ENCODE measurements around the gene IL1A. TPM values are rescaled to one million over a fixed set of nuclear protein-coding genes. Genes with fewer than 3 reads are reported as not detected.

The IL1A gene
- total RNA-seq, 1 donor from 2014 or later: 2.4 TPM

GRCh38 chr2:112831513-112831845 lies 47.2 kb upstream of the IL1A start:
- Histone ChIP-seq H3K27me3 (ENCODE audit: control insufficient read depth, insufficient read depth, low read length) (no peaks in the 10 kb centered on the region), H3K4me3 (ENCODE audit: low read depth, low read length) (no peak overlapping the region), H3K36me3 (ENCODE audit: control insufficient read depth, insufficient read depth, low read length) (no peaks in the 10 kb centered on the region)
- no peak for TF ChIP-seq CTCF (IDR thresholded peaks at IDR 0.05; ENCODE audit: insufficient read depth, low read length, poor library complexity, severe bottlenecking)
- DNase-seq (ENCODE audit: low read depth): no peak

GRCh38 chr2:112830682-112831512 lies 46.6 kb upstream of the IL1A start:
- H3K27me3 ChIP-seq (ENCODE audit: control insufficient read depth, insufficient read depth, low read length): no peaks in the 10 kb centered on the region
- no peak for DNase-seq (ENCODE audit: low read depth)
- H3K4me3 ChIP-seq (ENCODE audit: low read depth, low read length): no peak overlapping the region
- TF ChIP-seq CTCF (IDR thresholded peaks at IDR 0.05; ENCODE audit: insufficient read depth, low read length, poor library complexity, severe bottlenecking): no peak
- no peaks in the 10 kb centered on the region for H3K36me3 ChIP-seq (ENCODE audit: control insufficient read depth, insufficient read depth, low read length)

- Histone ChIP-seq H3K36me3 (ENCODE audit: control insufficient read depth, insufficient read depth, low read length) (no peaks in the 10 kb centered on the region), H3K27me3 (ENCODE audit: control insufficient read depth, insufficient read depth, low read length) (no peaks in the 10 kb centered on the region), H3K4me3 (ENCODE audit: low read depth, low read length) (no peak overlapping the region)
- no peak for DNase-seq (ENCODE audit: low read depth)
- TF ChIP-seq CTCF (IDR thresholded peaks at IDR 0.05; ENCODE audit: insufficient read depth, low read length, poor library complexity, severe bottlenecking): no peak
These were observed 45.8 kb upstream of the IL1A start for GRCh38 chr2:112829961-112830681.

- Histone ChIP-seq H3K27me3 (ENCODE audit: control insufficient read depth, insufficient read depth, low read length) (no peaks in the 10 kb centered on the region), H3K4me3 (ENCODE audit: low read depth, low read length) (no peak overlapping the region), H3K36me3 (ENCODE audit: control insufficient read depth, insufficient read depth, low read length) (no peaks in the 10 kb centered on the region)
- no peak for DNase-seq (ENCODE audit: low read depth)
- TF ChIP-seq CTCF (IDR thresholded peaks at IDR 0.05; ENCODE audit: insufficient read depth, low read length, poor library complexity, severe bottlenecking): no peak
These were observed 45.0 kb upstream of the IL1A start for GRCh38 chr2:112829101-112829960.

- no peaks in the 10 kb centered on the region for H3K36me3 ChIP-seq (ENCODE audit: control insufficient read depth, insufficient read depth, low read length)
- no peak for DNase-seq (ENCODE audit: low read depth)
- no peak overlapping the region for H3K4me3 ChIP-seq (ENCODE audit: low read depth, low read length)
- TF ChIP-seq CTCF (IDR thresholded peaks at IDR 0.05; ENCODE audit: insufficient read depth, low read length, poor library complexity, severe bottlenecking): no peak
- no peaks in the 10 kb centered on the region for H3K27me3 ChIP-seq (ENCODE audit: control insufficient read depth, insufficient read depth, low read length)
These were observed 44.0 kb upstream of the IL1A start for GRCh38 chr2:112828251-112828691.

All from kidney epithelial cell (primary cell).